GM12878 (cell line): ENCODE data around the gene DNAH11. TPM values are rescaled to one million over a fixed set of nuclear protein-coding genes. Genes with fewer than 3 reads are reported as not detected.

Experiments used
- ATAC-seq: fragments of 200-7000 bp; cut with Tn5 transposase; 3 replicates; pipeline ENCODE4 v1.9.1; 2020; ENCODE audit warnings: mild to moderate bottlenecking, moderate library complexity
- BruUV-seq: library from RNA; stranded (reverse); fragments of 400-500 nt; replicated peaks from 2 replicates; lab custom pipeline; 2021; lab: Mats Ljungman, UMichigan
- CTCF ChIA-PET: fragments of 300-600 bp; sonication (Branson Sonifier 250); formaldehyde crosslinking; extraction: SDS; loops from one replicate; lab custom pipeline; 2021; ENCODE audit warnings: inconsistent platforms; lab: Yijun Ruan, JAX
- POLR2A ChIA-PET: fragments of 350-600 bp; formaldehyde crosslinking; extraction: SDS; loops from one replicate; lab custom pipeline; 2021; ENCODE audit warnings: inconsistent platforms; lab: Charles Lee
- RAD21 ChIA-PET: fragments of 300-600 bp; sonication (Branson Sonifier 250); formaldehyde crosslinking; loops from one replicate; lab custom pipeline; 2023; ENCODE audit warnings: antibody characterized with exemption; ENCODE audit not compliant: unreplicated experiment; lab: Charles Lee
- SMC1A ChIA-PET: fragments of 300-600 bp; sonication (Branson Sonifier 250); formaldehyde crosslinking; loops from one replicate; lab custom pipeline; 2023; ENCODE audit not compliant: unreplicated experiment, uncharacterized antibody; lab: Charles Lee
- DNase-seq: peaks from one replicate; pipeline ENCODE4 v3.0.0-alpha.2; 2011; ENCODE audit warnings: low read depth, low spot score
- FAIRE-seq: peaks from 3 replicates; lab custom pipeline; 2011; peaks lifted over from hg19 to GRCh38; lab: Jason Lieb, UNC
- H2AFZ ChIP-seq: 2 replicates; pipeline ENCODE4 v1.6.0; 2011; ENCODE audit warnings: low read depth, low read length, control low read depth; ENCODE audit not compliant: control insufficient read depth
- H3K27ac ChIP-seq: 2 replicates; pipeline ENCODE4 v1.5.1; 2011; ENCODE audit warnings: control low read depth; ENCODE audit not compliant: control insufficient read depth, insufficient read depth
- H3K27me3 ChIP-seq, 2 experiments: replicated peaks in 1 of 2; 2 replicates each; pipeline versions ENCODE4 v1.6.0 to v1.6.1; 2011; ENCODE audit warnings: low read length in 1 of 2; ENCODE audit not compliant: control insufficient read depth in 2 of 2, insufficient read depth in 2 of 2
- H3K36me3 ChIP-seq, 2 experiments: 2 replicates each; pipeline ENCODE4 v1.5.1; 2011; ENCODE audit warnings: low read length in 1 of 2; ENCODE audit not compliant: control insufficient read depth in 2 of 2, insufficient read depth in 2 of 2
- H3K4me1 ChIP-seq: 2 replicates; pipeline ENCODE4 v1.6.1; 2011; ENCODE audit warnings: mild to moderate bottlenecking, low read length, moderate library complexity, mixed read lengths; ENCODE audit not compliant: control insufficient read depth, insufficient read depth
- H3K4me2 ChIP-seq: 2 replicates; pipeline ENCODE4 v1.6.0; 2011; ENCODE audit warnings: control low read depth; ENCODE audit not compliant: control insufficient read depth, insufficient read depth
- H3K4me3 ChIP-seq: fragments of 200-600 bp; sonication (generic); 2 replicates; pipeline ENCODE4 v1.5.1; 2016
- H3K79me2 ChIP-seq: 2 replicates; pipeline ENCODE4 v1.6.0; 2011; ENCODE audit warnings: low read length; ENCODE audit not compliant: control insufficient read depth, insufficient read depth
- H3K9ac ChIP-seq: 2 replicates; pipeline ENCODE4 v1.8.0; 2011; ENCODE audit warnings: low read length, control low read depth, mixed read lengths; ENCODE audit not compliant: control insufficient read depth, insufficient read depth
- H3K9me3 ChIP-seq: replicated peaks from 3 replicates; pipeline ENCODE4 v1.5.1; 2011; ENCODE audit warnings: mild to moderate bottlenecking, low read length; ENCODE audit not compliant: control insufficient read depth, insufficient read depth
- H4K20me1 ChIP-seq: 2 replicates; pipeline ENCODE4 v1.6.0; 2011; ENCODE audit not compliant: control insufficient read depth, insufficient read depth
- BCLAF1 ChIP-seq: fragments of 450-650 bp; IDR thresholded peaks from 2 replicates; pipeline ENCODE4 v1.6.1; 2017; ENCODE audit warnings: antibody characterized with exemption, mild to moderate bottlenecking, moderate library complexity
- CHD1 ChIP-seq: IDR thresholded peaks from 2 replicates; pipeline ENCODE4 v1.6.1; 2012; ENCODE audit warnings: low read depth, low read length, improper control_type of control experiment
- ELK1 ChIP-seq: IDR thresholded peaks from 2 replicates; pipeline ENCODE4 v1.6.1; 2012; ENCODE audit warnings: low read depth, low read length, improper control_type of control experiment
- JUNB ChIP-seq: IDR thresholded peaks from 2 replicates; pipeline ENCODE4 v1.6.1; 2016; ENCODE audit warnings: antibody characterized with exemption, mild to moderate bottlenecking
- LARP7 ChIP-seq: fragments of 450-650 bp; IDR thresholded peaks from 2 replicates; pipeline ENCODE4 v1.6.1; 2017; ENCODE audit warnings: mild to moderate bottlenecking
- TAF1 ChIP-seq: IDR thresholded peaks from 2 replicates; pipeline ENCODE4 v1.6.1; 2011; ENCODE audit warnings: mild to moderate bottlenecking, low read depth, low read length, borderline replicate concordance
- WRNIP1 ChIP-seq: IDR thresholded peaks from 2 replicates; pipeline ENCODE4 v1.6.1; 2011; ENCODE audit warnings: low read depth, low read length, improper control_type of control experiment, borderline replicate concordance
- ZSCAN29 ChIP-seq: fragments of 450-650 bp; IDR thresholded peaks from 2 replicates; pipeline ENCODE4 v1.6.1; 2017; ENCODE audit warnings: mild to moderate bottlenecking, moderate library complexity
- WGBS: methylation state at CpG from one replicate; pipeline ENCODE4 v1.1.6; 2016; ENCODE audit warnings: low lambda C conversion rate; ENCODE audit not compliant: insufficient replicate concordance, insufficient coverage; ENCODE audit errors: missing lambda C conversion rate; 5-methylcytosine and 5-hydroxymethylcytosine counted together
- in situ Hi-C: fragments of 300-500 bp; cut with MboI; formaldehyde crosslinking; loops from 9 replicates; pipeline ENCODE4 v1.14.3; 2018; ENCODE audit warnings: mixed read lengths
- intact Hi-C: fragments of 100-400 bp; cut with micrococcal nuclease; formaldehyde crosslinking; loops from one replicate; pipeline ENCODE4 v1.14.2; 2022; ENCODE audit not compliant: unreplicated experiment
- polyA plus RNA-seq, 11 experiments: library from polyadenylated mRNA; depleted of rRNA in 4 of 11; unstranded in 6 of 11; stranded (reverse) in 5 of 11; fragments of >200 nt; fragmentation: Nextera tagmentation in 4 of 11; fragmentation: Illumina TruSeq in 1 of 11; extraction: Ambion mirVana in 4 of 11; extraction: Trizol in 1 of 11; gene quantifications; 1 replicate in 1 of 11; 2 replicates in 10 of 11; pipeline versions ENCODE4 v1.2.1 to v1.2.3, GENCODE V29; 2011 to 2016; ENCODE audit warnings: inconsistent platforms in 2 of 11, missing spikeins in 2 of 11, low read depth in 1 of 11
- total RNA-seq, 4 experiments: library from RNA; depleted of rRNA in 3 of 4; stranded (reverse); fragments of >200 nt in 3 of 4; fragmentation: Illumina TruSeq in 1 of 4; extraction: Trizol in 1 of 4; gene quantifications; 2 replicates each; pipeline versions ENCODE4 v1.2.1 to v1.2.3, GENCODE V29; 2013 to 2021

Gene DNAH11
- total and polyA plus RNA-seq, 10 of the 15 experiments (the other 5 are each of a cell fraction or from before 2014, with no cell fraction given) = 0.03 to 0.56 (median 0.10) TPM

GRCh38 chr7:21616091-21616490 is 73.3 kb downstream of the DNAH11 start:
- H3K79me2 ChIP-seq = no peaks in the 10 kb centered on the region
- no peaks in the 10 kb centered on the region for H3K36me3 ChIP-seq
- intact Hi-C loops (no loop called here), in situ Hi-C loops (no loop called here)
- H3K4me1 ChIP-seq = no peaks in the 10 kb centered on the region
- ChIA-PET POLR2A (no interaction called here), CTCF (no interaction called here), RAD21 (no interaction called here), SMC1A (interaction anchor here (0.7 kb wide), 1 partner anchor 360 kb away, joined by 3 read pairs; no protein-coding TSS in a partner anchor)
- 30% methylated on average over 2 of the region's 2 CpGs for WGBS
- no peak overlapping the region for H3K4me2 ChIP-seq
- H3K9ac ChIP-seq = no peak overlapping the region
- H2AFZ ChIP-seq = no peak overlapping the region
- H4K20me1 ChIP-seq = no peaks in the 10 kb centered on the region
- H3K4me3 ChIP-seq = no peak overlapping the region
- BruUV-seq = no TSS peak
- ATAC-seq (no peak), FAIRE-seq (no peak), DNase-seq (no peak)
- H3K9me3 ChIP-seq = no peaks in the 10 kb centered on the region
- no peaks in the 10 kb centered on the region for H3K27me3 ChIP-seq
- no peak overlapping the region for H3K27ac ChIP-seq
- TF ChIP-seq LARP7 (no peak), ZSCAN29 (no peak), JUNB (no peak), CHD1 (no peak), TAF1 (no peak), ELK1 (no peak)

GRCh38 chr7:21616796-21617436 is 74.1 kb downstream of the DNAH11 start:
- in situ Hi-C loops (no loop called here), intact Hi-C loops (no loop called here)
- Histone ChIP-seq H3K27me3 (no peaks in the 10 kb centered on the region), H3K4me3 (no peak overlapping the region), H3K4me1 (no peaks in the 10 kb centered on the region), H3K9me3 (no peaks in the 10 kb centered on the region), H3K4me2 (no peak overlapping the region), H3K79me2 (no peaks in the 10 kb centered on the region), H2AFZ (no peak overlapping the region), H3K9ac (no peak overlapping the region), H3K36me3 (no peaks in the 10 kb centered on the region), H4K20me1 (no peaks in the 10 kb centered on the region), H3K27ac (no peak overlapping the region)
- WGBS = 22% methylated on average over 7 of the region's 7 CpGs
- DNase-seq = no peak
- ChIA-PET RAD21 (no interaction called here), SMC1A (interaction anchor here (0.7 kb wide), 1 partner anchor 361 kb away, joined by 3 read pairs; no protein-coding TSS in a partner anchor), CTCF (interaction anchor here (1.1 kb wide), 1 partner anchor 25 kb away, joined by 3 read pairs; no protein-coding TSS in a partner anchor), POLR2A (no interaction called here)
- no peak for FAIRE-seq
- ATAC-seq = no peak
- no TSS peak for BruUV-seq
- TF ChIP-seq BCLAF1 (no peak), WRNIP1 (no peak)
